Thymus (tissue), 11 donors: ENCODE data around the gene IL25. TPM values are rescaled to one million over a fixed set of nuclear protein-coding genes. Genes with fewer than 3 reads are reported as not detected.

ENCODE experiments used
- DNase-seq, 9 donors: peaks; one replicate each; pipeline ENCODE4 v3.0.0-alpha.2; 2013; ENCODE audit warnings: low spot score in 9 of 9, low read depth in 6 of 9, missing footprints in 1 of 9
- H3K27ac ChIP-seq, 2 donors: one replicate each; pipeline ENCODE4 v1.5.1; 2013; ENCODE audit warnings: control low read depth in 1 of 2, low read depth in 1 of 2, low read length in 1 of 2, mild to moderate bottlenecking in 1 of 2, moderate library complexity in 1 of 2
- H3K27me3 ChIP-seq, 2 donors: one replicate each; pipeline ENCODE4 v1.5.1; 2013; ENCODE audit warnings: low read length in 1 of 2; ENCODE audit not compliant: control insufficient read depth in 2 of 2, insufficient read depth in 1 of 2
- H3K36me3 ChIP-seq, 2 donors: one replicate each; pipeline ENCODE4 v1.5.1; 2013; ENCODE audit warnings: low read length in 1 of 2, mild to moderate bottlenecking in 1 of 2, moderate library complexity in 1 of 2; ENCODE audit not compliant: control insufficient read depth in 2 of 2, insufficient read depth in 2 of 2
- H3K4me1 ChIP-seq, 2 donors: one replicate each; pipeline ENCODE4 v1.5.1; 2013; ENCODE audit warnings: low read length in 2 of 2; ENCODE audit not compliant: control insufficient read depth in 2 of 2, insufficient read depth in 2 of 2
- H3K4me3 ChIP-seq, 2 donors: one replicate each; pipeline ENCODE4 v1.5.1; 2013; ENCODE audit warnings: low read length in 2 of 2, control low read depth in 1 of 2, mild to moderate bottlenecking in 1 of 2
- H3K9me3 ChIP-seq, 2 donors: one replicate each; pipeline ENCODE4 v1.5.1; 2013; ENCODE audit warnings: low read length in 1 of 2, mild to moderate bottlenecking in 1 of 2; ENCODE audit not compliant: control insufficient read depth in 2 of 2, insufficient read depth in 1 of 2
- WGBS: extraction: QIAGEN DNeasy Blood & Tissue Kit; methylation state at CpG from one replicate; pipeline ENCODE4 v1.1.7; 2013; 5-methylcytosine and 5-hydroxymethylcytosine counted together
- polyA plus RNA-seq: library from polyadenylated mRNA; stranded (reverse); fragments of 200-250 nt; gene quantifications from one replicate; pipeline ENCODE4 v1.2.3, GENCODE V29; 2013
- total RNA-seq: library from RNA; stranded (reverse); fragments of 120-200 nt; gene quantifications from one replicate; pipeline ENCODE4 v1.2.4, GENCODE V29; 2013
- donor health status: healthy.

The IL25 gene
- total and polyA plus RNA-seq, 2 donors: 0.07 TPM; not detected in 1

DNA sequence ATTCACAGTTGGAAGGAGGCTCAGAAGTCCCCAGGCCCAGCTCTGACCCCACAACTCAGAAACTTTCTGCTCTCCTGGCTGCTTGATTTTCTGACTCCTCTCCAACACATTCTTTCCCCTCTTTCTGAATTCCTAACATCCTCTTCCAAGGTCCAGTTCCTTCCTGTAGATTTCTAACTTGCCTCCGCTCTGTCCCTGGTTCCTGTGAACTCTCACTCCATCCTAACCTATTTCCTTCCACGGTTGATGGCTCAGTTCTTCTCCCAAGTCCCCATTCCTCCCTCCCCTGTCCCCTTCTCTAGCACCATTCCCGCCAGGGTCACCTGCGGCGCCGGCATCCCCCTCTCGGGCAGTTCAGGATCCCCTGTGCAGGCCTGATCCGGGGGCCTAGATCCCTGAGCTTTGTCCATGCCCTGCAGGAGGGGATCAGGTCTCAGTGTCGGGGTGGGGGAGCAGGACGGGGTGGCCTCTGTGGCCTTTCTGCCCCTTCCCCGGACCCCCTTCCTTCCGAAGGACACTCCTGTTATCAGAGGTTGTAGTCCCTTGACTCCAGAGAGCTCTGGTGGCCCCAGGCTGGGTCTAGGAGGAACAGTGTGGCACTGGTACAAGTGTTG is 13.9 kb upstream of the IL25 start:
- Histone ChIP-seq H3K27me3 (peaks cover 20 to 60% of the 10 kb centered on the region in 2 donors), H3K27ac (no peak overlapping the region), H3K4me1 (no peaks in the 10 kb centered on the region), H3K4me3 (no peak overlapping the region), H3K9me3 (no peaks in the 10 kb centered on the region), H3K36me3 (no peaks in the 10 kb centered on the region)
- no peak for DNase-seq
- WGBS: 95% methylated on average over 12 of the region's 12 CpGs

- no peak for DNase-seq
- Histone ChIP-seq H3K4me1 (no peaks in the 10 kb centered on the region), H3K36me3 (no peaks in the 10 kb centered on the region), H3K4me3 (no peak overlapping the region), H3K27me3 (peaks cover 20 to 60% of the 10 kb centered on the region in 2 donors), H3K9me3 (no peaks in the 10 kb centered on the region), H3K27ac (no peak overlapping the region)
- WGBS: 92% methylated on average over 11 of the region's 11 CpGs
Measured at GRCh38 chr14:23359167-23359626, 13.4 kb upstream of the IL25 start.

GRCh38 chr14:23359722-23360447 is 12.7 kb upstream of the IL25 start:
- no peaks in the 10 kb centered on the region for H3K36me3 ChIP-seq
- no peak overlapping the region for H3K27ac ChIP-seq
- WGBS: 96% methylated on average over 22 of the region's 22 CpGs
- no peaks in the 10 kb centered on the region for H3K9me3 ChIP-seq
- no peak for DNase-seq
- no peaks in the 10 kb centered on the region for H3K4me1 ChIP-seq
- no peak overlapping the region for H3K4me3 ChIP-seq
- peaks cover 24 to 60% of the 10 kb centered on the region in 2 donors for H3K27me3 ChIP-seq

- Histone ChIP-seq H3K27me3 (peaks cover 28 to 63% of the 10 kb centered on the region in 2 donors), H3K36me3 (no peaks in the 10 kb centered on the region), H3K9me3 (no peaks in the 10 kb centered on the region), H3K4me1 (no peaks in the 10 kb centered on the region), H3K4me3 (no peak overlapping the region), H3K27ac (no peak overlapping the region)
- 88% methylated on average over 11 of the region's 11 CpGs for WGBS
- no peak for DNase-seq
Measured at GRCh38 chr14:23360496-23360895, 12.1 kb upstream of the IL25 start.

DNA sequence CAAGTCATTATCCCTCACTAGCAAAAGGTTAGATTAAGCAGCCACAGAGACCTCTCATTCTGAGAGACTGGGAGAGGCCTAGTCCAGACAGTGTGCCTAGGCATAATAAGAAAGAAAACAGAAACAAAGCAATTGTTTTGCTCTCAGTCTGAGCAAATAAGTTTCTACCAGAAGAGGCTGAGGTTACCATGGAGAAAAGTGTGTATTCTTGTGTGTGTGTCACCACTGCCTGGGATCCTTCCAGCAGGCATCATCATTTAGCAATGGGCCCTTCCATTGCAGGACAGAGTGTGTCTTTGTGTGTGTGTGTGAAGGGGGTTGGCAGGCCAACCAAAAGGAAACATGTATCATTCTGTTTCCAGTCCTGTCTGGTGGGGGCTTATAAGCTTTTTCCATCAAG is 11.3 kb upstream of the IL25 start:
- Histone ChIP-seq H3K4me1 (no peaks in the 10 kb centered on the region), H3K27ac (no peak overlapping the region)

GRCh38 chr14:23361763-23362162 is 10.8 kb upstream of the IL25 start:
- DNase-seq: no peak
- H3K36me3 ChIP-seq: no peaks in the 10 kb centered on the region
- 87% methylated on average over 6 of the region's 6 CpGs for WGBS
- H3K27ac ChIP-seq: no peak overlapping the region
- H3K9me3 ChIP-seq: peaks cover 0 to 3% of the 10 kb centered on the region in 2 donors
- H3K4me1 ChIP-seq: no peaks in the 10 kb centered on the region
- no peak overlapping the region for H3K4me3 ChIP-seq
- H3K27me3 ChIP-seq: peaks cover 35 to 65% of the 10 kb centered on the region in 2 donors

More for the DNA sequence above, 11.3 kb upstream of the IL25 start:
- Histone ChIP-seq H3K36me3 (no peaks in the 10 kb centered on the region), H3K27me3 (peaks cover 31 to 64% of the 10 kb centered on the region in 2 donors), H3K9me3 (no peaks in the 10 kb centered on the region), H3K4me3 (no peak overlapping the region)
- no peak for DNase-seq

- WGBS: 93% methylated on average over 3 of the region's 3 CpGs
- Histone ChIP-seq H3K27ac (no peak overlapping the region), H3K4me3 (no peak overlapping the region), H3K36me3 (no peaks in the 10 kb centered on the region), H3K4me1 (no peaks in the 10 kb centered on the region), H3K27me3 (peaks cover 38 to 66% of the 10 kb centered on the region in 2 donors), H3K9me3 (peaks cover 0 to 4% of the 10 kb centered on the region in 2 donors)
- no peak for DNase-seq
Measured at GRCh38 chr14:23362200-23362599, 10.4 kb upstream of the IL25 start.

DNA sequence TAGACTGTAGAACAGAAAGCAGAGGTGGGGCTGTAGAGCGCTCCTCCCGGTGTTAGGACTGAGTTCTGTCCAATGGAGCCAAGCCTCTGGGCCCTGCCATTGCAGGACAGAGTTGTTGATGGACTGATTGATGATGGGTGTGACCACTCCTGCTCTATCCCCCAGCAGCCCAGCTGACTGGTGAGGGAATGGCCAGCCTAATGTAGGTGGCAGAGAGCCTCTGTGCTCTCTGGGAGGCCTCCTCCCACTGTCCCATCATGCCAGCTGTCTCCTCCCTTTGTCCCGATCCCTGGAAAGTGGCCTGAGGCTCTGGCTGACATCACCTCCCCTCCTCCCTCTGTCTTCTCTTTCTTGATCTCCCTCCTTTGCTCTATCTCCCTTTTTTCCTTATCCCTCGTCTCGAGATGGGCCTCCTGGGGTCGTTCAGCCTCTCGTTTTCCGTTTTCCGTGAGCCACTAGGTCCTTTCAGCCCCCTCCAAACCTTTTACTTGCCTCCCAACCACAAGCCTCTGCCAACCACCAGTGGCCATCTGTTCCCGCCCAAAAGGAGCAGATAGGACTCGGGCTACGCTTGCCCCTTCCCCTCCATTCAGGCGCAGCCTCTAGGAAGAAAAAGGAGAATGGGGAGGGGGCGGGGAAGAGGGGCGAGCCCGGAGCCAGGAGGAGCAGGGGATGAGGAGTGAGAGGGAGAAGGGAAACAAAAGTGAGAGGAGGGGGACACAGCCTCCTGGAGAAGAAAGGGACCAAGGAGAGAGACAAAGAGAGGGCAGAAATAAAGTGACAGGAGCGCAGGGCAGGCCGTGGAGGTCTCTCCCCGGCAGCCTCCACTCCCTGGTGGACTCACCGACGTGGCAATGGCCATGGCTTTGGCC is 8.2 kb upstream of the IL25 start:
- Histone ChIP-seq H3K36me3 (no peaks in the 10 kb centered on the region), H3K9me3 (peaks cover 0 to 4% of the 10 kb centered on the region in 2 donors), H3K4me3 (peak overlapping the region in 1 of 2 donors; percentile 22), H3K27ac (peak overlapping the region in 1 of 2 donors; percentile 36), H3K27me3 (peaks cover 41 to 76% of the 10 kb centered on the region in 2 donors), H3K4me1 (no peaks in the 10 kb centered on the region)
- WGBS: 34% methylated on average over 21 of the region's 21 CpGs
- DNase-seq: no peak
